ENCODE data around the gene TMEM128.

The TMEM128 gene

DNA sequence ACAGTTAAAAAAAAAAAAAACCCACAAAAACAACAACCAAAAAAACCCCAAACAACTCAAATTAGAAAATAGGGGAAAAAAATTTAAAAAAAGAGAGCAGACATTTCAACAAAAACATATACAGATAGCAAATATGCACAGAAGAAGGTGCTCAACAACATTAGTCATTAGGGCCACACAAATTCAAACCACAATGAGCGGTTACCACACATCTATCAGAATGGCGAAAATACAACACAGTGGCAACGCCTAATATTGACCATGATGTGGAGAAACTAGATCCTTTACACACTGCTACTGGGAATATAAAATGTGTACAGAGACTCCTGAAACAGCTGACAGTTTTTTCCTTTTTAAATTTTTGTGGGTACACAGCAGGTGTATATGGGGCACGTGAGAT lies 22.5 kb upstream of the TMEM128 start:
- Histone ChIP-seq H3K36me3 (ENCODE audit: insufficient read depth, low read length) (peaks cover 61% of the 10 kb centered on the region), H3K79me2 (ENCODE audit: insufficient read depth, low read length) (no peaks in the 10 kb centered on the region), H3K4me3 (ENCODE audit: low read depth, low read length, poor library complexity, severe bottlenecking) (no peak overlapping the region), H3K9ac (ENCODE audit: low read length) (no peak overlapping the region), H3F3A (ENCODE audit: insufficient read depth, low read length) (no peaks in the 10 kb centered on the region), H2AFZ (ENCODE audit: low read length) (no peak overlapping the region), H3K9me3 (ENCODE audit: low read length) (no peaks in the 10 kb centered on the region), H4K20me1 (ENCODE audit: insufficient read depth, low read length) (no peaks in the 10 kb centered on the region), H3K4me1 (ENCODE audit: insufficient read depth, low read length, severe bottlenecking) (no peaks in the 10 kb centered on the region), H3K4me2 (ENCODE audit: low read length) (no peak overlapping the region), H3K9me2 (ENCODE audit: low read depth, low read length) (no peaks in the 10 kb centered on the region), H3K27me3 (ENCODE audit: insufficient read depth, low read length) (no peaks in the 10 kb centered on the region), H3K27ac (ENCODE audit: low read depth, low read length, poor library complexity, severe bottlenecking) (no peak overlapping the region)
- TF ChIP-seq, protein P1, sequence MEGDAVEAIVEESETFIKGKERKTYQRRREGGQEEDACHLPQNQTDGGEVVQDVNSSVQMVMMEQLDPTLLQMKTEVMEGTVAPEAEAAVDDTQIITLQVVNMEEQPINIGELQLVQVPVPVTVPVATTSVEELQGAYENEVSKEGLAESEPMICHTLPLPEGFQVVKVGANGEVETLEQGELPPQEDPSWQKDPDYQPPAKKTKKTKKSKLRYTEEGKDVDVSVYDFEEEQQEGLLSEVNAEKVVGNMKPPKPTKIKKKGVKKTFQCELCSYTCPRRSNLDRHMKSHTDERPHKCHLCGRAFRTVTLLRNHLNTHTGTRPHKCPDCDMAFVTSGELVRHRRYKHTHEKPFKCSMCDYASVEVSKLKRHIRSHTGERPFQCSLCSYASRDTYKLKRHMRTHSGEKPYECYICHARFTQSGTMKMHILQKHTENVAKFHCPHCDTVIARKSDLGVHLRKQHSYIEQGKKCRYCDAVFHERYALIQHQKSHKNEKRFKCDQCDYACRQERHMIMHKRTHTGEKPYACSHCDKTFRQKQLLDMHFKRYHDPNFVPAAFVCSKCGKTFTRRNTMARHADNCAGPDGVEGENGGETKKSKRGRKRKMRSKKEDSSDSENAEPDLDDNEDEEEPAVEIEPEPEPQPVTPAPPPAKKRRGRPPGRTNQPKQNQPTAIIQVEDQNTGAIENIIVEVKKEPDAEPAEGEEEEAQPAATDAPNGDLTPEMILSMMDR (IDR thresholded peaks at IDR 0.05; ENCODE audit: low read length), result no peak
- TF ChIP-seq EZH2 (IDR thresholded peaks at IDR 0.05; ENCODE audit: borderline replicate concordance, low read length), result no peak

DNA sequence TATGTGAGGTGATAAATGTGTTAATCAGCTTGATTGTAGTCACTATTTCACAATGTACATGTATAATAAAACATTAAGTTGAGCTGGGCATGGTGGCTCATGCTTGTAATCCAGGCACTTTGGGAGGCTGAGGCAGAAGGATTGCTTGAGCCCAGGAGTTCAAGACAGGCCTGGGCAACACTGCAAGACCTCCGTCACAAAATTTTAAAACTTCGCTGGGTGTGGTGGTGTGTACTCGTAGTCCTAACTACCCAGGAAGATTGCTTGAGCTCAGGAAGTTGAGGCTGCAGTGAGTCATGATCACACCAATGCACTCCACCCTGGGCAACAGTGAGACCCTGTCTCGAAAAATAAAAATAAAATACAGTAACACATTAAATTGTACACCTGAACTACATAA lies 21.8 kb upstream of the TMEM128 start:
- Histone ChIP-seq H3K36me3 (ENCODE audit: insufficient read depth, low read length) (peaks cover 55% of the 10 kb centered on the region), H3K9me3 (ENCODE audit: low read length) (no peaks in the 10 kb centered on the region), H3K9me2 (ENCODE audit: low read depth, low read length) (no peaks in the 10 kb centered on the region), H3K27ac (ENCODE audit: low read depth, low read length, poor library complexity, severe bottlenecking) (no peak overlapping the region), H3K27me3 (ENCODE audit: insufficient read depth, low read length) (no peaks in the 10 kb centered on the region), H3K4me1 (ENCODE audit: insufficient read depth, low read length, severe bottlenecking) (no peaks in the 10 kb centered on the region), H3K4me3 (ENCODE audit: low read depth, low read length, poor library complexity, severe bottlenecking) (no peak overlapping the region), H3K4me2 (ENCODE audit: low read length) (no peak overlapping the region), H4K20me1 (ENCODE audit: insufficient read depth, low read length) (no peaks in the 10 kb centered on the region), H2AFZ (ENCODE audit: low read length) (no peak overlapping the region), H3K79me2 (ENCODE audit: insufficient read depth, low read length) (no peaks in the 10 kb centered on the region), H3F3A (ENCODE audit: insufficient read depth, low read length) (no peaks in the 10 kb centered on the region), H3K9ac (ENCODE audit: low read length) (no peak overlapping the region)
- TF ChIP-seq, protein P1 (IDR thresholded peaks at IDR 0.05; ENCODE audit: low read length), result no peak
- TF ChIP-seq EZH2 (IDR thresholded peaks at IDR 0.05; ENCODE audit: borderline replicate concordance, low read length), result no peak

DNA sequence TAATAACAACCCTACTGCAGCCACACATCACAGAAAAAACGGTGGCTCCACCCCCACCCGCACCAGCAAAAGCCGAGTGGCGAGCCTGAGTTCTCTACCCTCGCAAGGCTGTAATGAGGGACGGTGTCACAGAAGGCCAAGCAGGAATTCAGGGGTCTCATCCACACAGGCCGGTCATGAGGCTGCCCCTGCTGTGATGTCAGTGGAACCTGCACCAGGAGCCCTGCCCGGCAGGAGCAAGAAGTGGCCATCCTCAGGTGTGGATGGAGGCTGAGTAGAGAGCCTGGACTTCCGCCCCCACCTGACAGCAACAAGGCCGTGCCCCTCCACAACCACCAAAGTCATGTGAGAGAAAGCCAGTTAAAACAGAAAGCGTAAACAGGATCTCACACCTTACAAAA lies 21.3 kb upstream of the TMEM128 start:
- Histone ChIP-seq H3K4me2 (ENCODE audit: low read length) (no peak overlapping the region), H2AFZ (ENCODE audit: low read length) (no peak overlapping the region), H3K4me1 (ENCODE audit: insufficient read depth, low read length, severe bottlenecking) (no peaks in the 10 kb centered on the region)

More for the DNA sequence above, 21.3 kb upstream of the TMEM128 start:
- no peaks in the 10 kb centered on the region for H3K9me3 ChIP-seq (ENCODE audit: low read length)
- H3K27ac ChIP-seq (ENCODE audit: low read depth, low read length, poor library complexity, severe bottlenecking), result no peak overlapping the region
- H3K4me3 ChIP-seq (ENCODE audit: low read depth, low read length, poor library complexity, severe bottlenecking), result no peak overlapping the region
- no peak overlapping the region for H3K9ac ChIP-seq (ENCODE audit: low read length)
- no peaks in the 10 kb centered on the region for H3K9me2 ChIP-seq (ENCODE audit: low read depth, low read length)
- peaks cover 50% of the 10 kb centered on the region for H3K36me3 ChIP-seq (ENCODE audit: insufficient read depth, low read length)
- no peaks in the 10 kb centered on the region for H3F3A ChIP-seq (ENCODE audit: insufficient read depth, low read length)
- no peaks in the 10 kb centered on the region for H3K79me2 ChIP-seq (ENCODE audit: insufficient read depth, low read length)
- no peak for TF ChIP-seq EZH2 (IDR thresholded peaks at IDR 0.05; ENCODE audit: borderline replicate concordance, low read length)
- TF ChIP-seq, protein P1 (IDR thresholded peaks at IDR 0.05; ENCODE audit: low read length), result no peak
- no peaks in the 10 kb centered on the region for H4K20me1 ChIP-seq (ENCODE audit: insufficient read depth, low read length)
- no peaks in the 10 kb centered on the region for H3K27me3 ChIP-seq (ENCODE audit: insufficient read depth, low read length)
